HepG2 (cell line): ENCODE results near the gene LZTR1. TPM values are rescaled to one million over a fixed set of nuclear protein-coding genes. Genes with fewer than 3 reads are reported as not detected.
A peak's percentile ranks its signal among the peaks of the same experiment; 100 is the strongest.

ENCODE experiments used
- ATAC-seq: fragments of 200-7000 bp; cut with Tn5 transposase; 3 replicates; pipeline ENCODE4 v1.9.1; 2020; ENCODE audit warnings: mild to moderate bottlenecking, moderate library complexity
- BruUV-seq: library from RNA; stranded (reverse); fragments of 400-500 nt; replicated peaks from 2 replicates; lab custom pipeline; 2021; lab: Mats Ljungman, UMichigan
- CTCF ChIA-PET: fragments of 300-600 bp; formaldehyde crosslinking; extraction: SDS; loops from one replicate; lab custom pipeline; 2021; ENCODE audit warnings: low total read pairs, inconsistent platforms, low intra/inter-chr PET ratio; lab: Yijun Ruan, JAX
- POLR2A ChIA-PET: fragments of 350-600 bp; sonication (Branson Sonifier 250); formaldehyde crosslinking; loops from one replicate; lab custom pipeline; 2020; ENCODE audit warnings: antibody characterized with exemption, inconsistent platforms; lab: Yijun Ruan, JAX
- DNase-seq: peaks from one replicate; pipeline ENCODE4 v3.0.0-alpha.2; 2015; ENCODE audit warnings: low spot score
- FAIRE-seq: peaks from 3 replicates; lab custom pipeline; 2011; peaks lifted over from hg19 to GRCh38; lab: Jason Lieb, UNC
- H2AFZ ChIP-seq: one replicate; pipeline ENCODE4 v1.6.1; 2011; ENCODE audit warnings: low read length, inconsistent platforms
- H3K27ac ChIP-seq: fragments of 300-600 bp; 3 replicates; pipeline ENCODE4 v1.8.0; 2011; ENCODE audit warnings: mixed run types, mild to moderate bottlenecking, mixed read lengths, low read length, inconsistent platforms; ENCODE audit not compliant: insufficient read depth; ENCODE audit errors: extremely low read length
- H3K27me3 ChIP-seq, 2 experiments: fragments of 200-600 bp in 1 of 2; 2 replicates in 1 of 2; 3 replicates in 1 of 2; pipeline versions ENCODE4 v1.6.0 to v1.8.0; 2011; ENCODE audit warnings: low read length in 2 of 2, mild to moderate bottlenecking in 2 of 2, moderate library complexity in 2 of 2, inconsistent platforms in 1 of 2; ENCODE audit not compliant: insufficient read depth in 2 of 2, control insufficient read depth in 1 of 2
- H3K36me3 ChIP-seq, 2 experiments: fragments of 200-600 bp in 1 of 2; replicated peaks in 1 of 2; 2 replicates in 1 of 2; 3 replicates in 1 of 2; pipeline versions ENCODE4 v1.5.1 to v1.8.0; 2011; ENCODE audit warnings: low read length in 2 of 2, inconsistent platforms in 1 of 2; ENCODE audit not compliant: insufficient read depth in 2 of 2, control insufficient read depth in 1 of 2
- H3K4me1 ChIP-seq: 2 replicates; pipeline ENCODE4 v1.5.1; 2012; ENCODE audit warnings: low read length, inconsistent platforms; ENCODE audit not compliant: insufficient read depth
- H3K4me2 ChIP-seq: 2 replicates; pipeline ENCODE4 v1.6.0; 2011; ENCODE audit warnings: low read depth, low read length, inconsistent platforms
- H3K4me3 ChIP-seq, 3 experiments: fragments of 200-600 bp in 1 of 3; sonication (generic), shearing (Covaris generic) in 1 of 3; replicated peaks in 1 of 3; 2 replicates each; pipeline ENCODE4 v1.5.1; 2011 to 2016; ENCODE audit warnings: low read length in 3 of 3, inconsistent platforms in 2 of 3, low read depth in 2 of 3, mild to moderate bottlenecking in 2 of 3, control low read depth in 1 of 3, mixed read lengths in 1 of 3; ENCODE audit not compliant: insufficient read depth in 1 of 3
- H3K79me2 ChIP-seq: one replicate; pipeline ENCODE4 v1.6.1; 2011; ENCODE audit warnings: low read length, inconsistent platforms; ENCODE audit not compliant: insufficient read depth
- H3K9ac ChIP-seq: 2 replicates; pipeline ENCODE4 v1.6.0; 2011; ENCODE audit warnings: mild to moderate bottlenecking, low read depth, low read length, inconsistent platforms; ENCODE audit not compliant: insufficient read depth
- H3K9me3 ChIP-seq: 2 replicates; pipeline ENCODE4 v1.5.1; 2012; ENCODE audit warnings: mild to moderate bottlenecking, low read length
- H4K20me1 ChIP-seq: 2 replicates; pipeline ENCODE4 v1.6.0; 2011; ENCODE audit warnings: inconsistent platforms, mild to moderate bottlenecking, low read length, moderate library complexity; ENCODE audit not compliant: insufficient read depth
- AGO1 ChIP-seq: fragments of 200-400 bp; formaldehyde crosslinking; IDR thresholded peaks from 2 replicates; pipeline ENCODE4 v1.6.1; 2017; ENCODE audit warnings: mild to moderate bottlenecking, low read depth, low read length, moderate library complexity; ENCODE audit not compliant: poor library complexity, severe bottlenecking
- AGO2 ChIP-seq: fragments of 200-400 bp; formaldehyde crosslinking; optimal IDR thresholded peaks from 2 replicates; pipeline ENCODE3; 2017; ENCODE audit warnings: mild to moderate bottlenecking, low read depth, low read length, moderate library complexity
- BORCS8-MEF2B ChIP-seq: sonication (generic); formaldehyde crosslinking; IDR thresholded peaks from 2 replicates; pipeline ENCODE4 v1.8.0; 2022; ENCODE audit warnings: mild to moderate bottlenecking, missing genetic modification reagents
- ELF3 ChIP-seq: IDR thresholded peaks from 2 replicates; pipeline ENCODE4 v1.6.1; 2016; ENCODE audit warnings: missing genetic modification reagents, missing compliant biosample characterization
- POLR2A ChIP-seq, 2 experiments: IDR thresholded peaks; 2 replicates each; pipeline ENCODE4 v1.6.1; 2011; ENCODE audit warnings: low read depth in 2 of 2, low read length in 2 of 2, mild to moderate bottlenecking in 1 of 2, moderate library complexity in 1 of 2; ENCODE audit not compliant: insufficient read depth in 1 of 2
- POLR2AphosphoS5 ChIP-seq: IDR thresholded peaks from 2 replicates; pipeline ENCODE4 v1.6.1; 2012; ENCODE audit warnings: low read depth, low read length
- POLR2G ChIP-seq: fragments of 200-400 bp; formaldehyde crosslinking; IDR thresholded peaks from 2 replicates; pipeline ENCODE4 v1.6.1; 2018; ENCODE audit warnings: mild to moderate bottlenecking, low read depth, low read length, moderate library complexity
- RBM22 ChIP-seq: fragments of 200-400 bp; formaldehyde crosslinking; optimal IDR thresholded peaks from 2 replicates; pipeline ENCODE3; 2017; ENCODE audit warnings: mild to moderate bottlenecking, low read length, moderate library complexity
- SUZ12 ChIP-seq: fragments of 150-350 bp; IDR thresholded peaks from 2 replicates; pipeline ENCODE4 v1.6.1; 2014; ENCODE audit warnings: low read depth, low read length
- ZC3H13 ChIP-seq: sonication (generic); formaldehyde crosslinking; IDR thresholded peaks from 2 replicates; pipeline ENCODE4 v1.8.1; 2023; ENCODE audit warnings: mild to moderate bottlenecking, missing genetic modification reagents, moderate library complexity
- ZFP1 ChIP-seq: IDR thresholded peaks from 2 replicates; pipeline ENCODE4 v1.6.1; 2016
- ZNF335 ChIP-seq: sonication (generic); formaldehyde crosslinking; IDR thresholded peaks from 2 replicates; pipeline ENCODE4 v1.4.0; 2020; ENCODE audit warnings: missing genetic modification reagents
- ZNF367 ChIP-seq: sonication (generic); formaldehyde crosslinking; IDR thresholded peaks from 2 replicates; pipeline ENCODE4 v1.4.0; 2020; ENCODE audit warnings: missing genetic modification reagents, borderline replicate concordance
- ZNF501 ChIP-seq: sonication (generic); formaldehyde crosslinking; IDR thresholded peaks from 2 replicates; pipeline ENCODE4 v1.5.1; 2020; ENCODE audit warnings: mild to moderate bottlenecking, moderate library complexity, missing genetic modification reagents
- ZNF629 ChIP-seq: sonication (generic); formaldehyde crosslinking; conservative IDR thresholded peaks from 2 replicates; pipeline ENCODE4 v1.5.0; 2020; ENCODE audit warnings: missing genetic modification reagents
- ZNF772 ChIP-seq: sonication (generic); formaldehyde crosslinking; IDR thresholded peaks from 2 replicates; pipeline ENCODE4 v1.5.0; 2020; ENCODE audit warnings: mild to moderate bottlenecking, missing genetic modification reagents
- ZNF841 ChIP-seq: sonication (generic); formaldehyde crosslinking; IDR thresholded peaks from 2 replicates; pipeline ENCODE4 v1.8.1; 2023; ENCODE audit warnings: missing genetic modification reagents, borderline replicate concordance
- ZNF878 ChIP-seq: sonication (generic); formaldehyde crosslinking; IDR thresholded peaks from 2 replicates; pipeline ENCODE4 v1.8.1; 2023; ENCODE audit warnings: mild to moderate bottlenecking, missing genetic modification reagents, moderate library complexity
- WGBS: methylation state at CpG from one replicate; pipeline ENCODE4 v1.1.6; 2017; ENCODE audit warnings: low lambda C conversion rate; 5-methylcytosine and 5-hydroxymethylcytosine counted together
- in situ Hi-C: cut with HindIII; loops from 2 replicates; pipeline ENCODE4 v1.10.0; 2017; ENCODE audit warnings: low pct_unique_long_range_greater_than_20kb; ENCODE audit not compliant: extremely low pct_ligation_motif_present
- intact Hi-C: fragments of 100-400 bp; cut with micrococcal nuclease; formaldehyde crosslinking; loops from one replicate; pipeline ENCODE4 v1.10.0; 2022; ENCODE audit not compliant: unreplicated experiment
- polyA plus RNA-seq, 8 experiments: library from polyadenylated mRNA; depleted of rRNA in 3 of 8; stranded (reverse) in 7 of 8; unstranded in 1 of 8; fragments of >200 nt; fragmentation: Illumina TruSeq in 4 of 8; extraction: Trizol in 4 of 8; gene quantifications; 2 replicates each; pipeline versions ENCODE4 v1.2.1 to v1.2.3, GENCODE V29; 2011 to 2016; ENCODE audit warnings: low read depth in 4 of 8, missing spikeins in 1 of 8, mixed read lengths in 1 of 8; ENCODE audit not compliant: insufficient read depth in 1 of 8
- total RNA-seq, 5 experiments: library from RNA; depleted of rRNA; stranded (reverse); fragments of >200 nt; fragmentation: Illumina TruSeq; extraction: Trizol; gene quantifications; 2 replicates each; pipeline ENCODE4 v1.2.3, GENCODE V29; 2016; ENCODE audit warnings: low read depth in 1 of 5

Gene LZTR1
- total and polyA plus RNA-seq, 2 of the 13 experiments (the other 11 are each of a cell fraction or from before 2014, with no cell fraction given), result 21.8 to 22.4 TPM

- no peak for TF ChIP-seq ZNF878
- TF ChIP-seq POLR2A (IDR thresholded peaks at IDR 0.05; ENCODE audit: insufficient read depth in 1 of 2, low read depth in 2 of 2, low read length in 2 of 2), result peak in 1 of 2 experiments; percentile 26; a peak in 3 of 4 replicates
- TF ChIP-seq AGO2, result peak; percentile 52
- DNase-seq, result no peak
- Histone ChIP-seq H3K4me2 (no peak overlapping the region), H3K9ac (no peak overlapping the region), H3K4me1 (peaks cover 15% of the 10 kb centered on the region), H3K9me3 (no peaks in the 10 kb centered on the region), H3K4me3 (no peak overlapping the region), H3K27me3 (no peaks in the 10 kb centered on the region), H3K79me2 (peaks cover 14% of the 10 kb centered on the region), H3K27ac (no peak overlapping the region), H4K20me1 (no peaks in the 10 kb centered on the region), H3K36me3 (peaks cover 8 to 36% of the 10 kb centered on the region in 2 experiments), H2AFZ (no peak overlapping the region)
- intact Hi-C loops (no loop called here), in situ Hi-C loops (no loop called here)
- WGBS, result 96% methylated on average over 3 of the region's 13 CpGs
- CTCF ChIA-PET, result no interaction called here
- POLR2A ChIA-PET, result interaction anchor here (0.5 to 3.3 kb wide), 5 partner anchors 16 to 165 kb away, joined by 3 to 20 read pairs (median 3); partner anchors contain the start of genes LZTR1 and P2RX6
- no TSS peak for BruUV-seq
- ATAC-seq, result no peak
- no peak for FAIRE-seq
Measured at GRCh38 chr22:20997536-20998257, 15.6 kb downstream of the LZTR1 start.

GRCh38 chr22:20998411-20999336 lies 16.6 kb downstream of the LZTR1 start:
- no peak for TF ChIP-seq BORCS8-MEF2B (CRISPR knock-in tag)
- TF ChIP-seq ZFP1, result no peak
- no peak for TF ChIP-seq ZNF629
- peak; percentile 28 for TF ChIP-seq POLR2G
- peak; percentile 51 for TF ChIP-seq AGO1
- no peak for TF ChIP-seq ZNF841 (CRISPR knock-in tag)
- no peak for TF ChIP-seq ELF3 (CRISPR knock-in tag)
- TF ChIP-seq POLR2AphosphoS5, result peak; percentile 53
- no peak for TF ChIP-seq ZNF335 (CRISPR knock-in tag)
- TF ChIP-seq SUZ12, result no peak
- no peak for TF ChIP-seq ZNF501 (CRISPR knock-in tag)
- TF ChIP-seq RBM22, result peak; percentile 88
- no peak for TF ChIP-seq ZNF772 (CRISPR knock-in tag)
- peak; percentile 36; the same call in 1 of the 2 replicates for TF ChIP-seq ZC3H13 (CRISPR knock-in tag)
- peak; percentile 5 to 64; a peak in 3 of 4 replicates for TF ChIP-seq POLR2A (IDR thresholded peaks at IDR 0.05; ENCODE audit: insufficient read depth in 1 of 2, low read depth in 2 of 2, low read length in 2 of 2)
- no peak for TF ChIP-seq ZNF367
- Histone ChIP-seq H2AFZ (no peak overlapping the region), H3K36me3 (peaks cover 8 to 35% of the 10 kb centered on the region in 2 experiments), H3K9me3 (no peaks in the 10 kb centered on the region), H4K20me1 (no peaks in the 10 kb centered on the region), H3K4me3 (no peak overlapping the region), H3K27ac (no peak overlapping the region), H3K9ac (no peak overlapping the region), H3K4me1 (peaks cover 24% of the 10 kb centered on the region), H3K79me2 (peaks cover 18% of the 10 kb centered on the region), H3K4me2 (no peak overlapping the region), H3K27me3 (no peaks in the 10 kb centered on the region)
- FAIRE-seq (no peak), DNase-seq (no peak), ATAC-seq (no peak)
- CTCF ChIA-PET, result no interaction called here
- POLR2A ChIA-PET, result interaction anchor here (1.0 to 3.3 kb wide), 6 partner anchors 16 to 48 kb away, joined by 3 to 20 read pairs (median 3); partner anchors contain the start of genes LZTR1 and P2RX6
- BruUV-seq, result no TSS peak
- 71% methylated on average over 5 of the region's 7 CpGs for WGBS
- intact Hi-C loops, result no loop called here
- in situ Hi-C loops, result no loop called here
